ENCODE results near the gene ACTN2.
A peak's percentile ranks its signal among the peaks of the same experiment; 100 is the strongest.

The ACTN2 gene

GRCh38 chr1:236774926-236775325 lies 88.6 kb downstream of the ACTN2 start:
- no peak for DNase-seq (ENCODE audit: low read depth)

DNA sequence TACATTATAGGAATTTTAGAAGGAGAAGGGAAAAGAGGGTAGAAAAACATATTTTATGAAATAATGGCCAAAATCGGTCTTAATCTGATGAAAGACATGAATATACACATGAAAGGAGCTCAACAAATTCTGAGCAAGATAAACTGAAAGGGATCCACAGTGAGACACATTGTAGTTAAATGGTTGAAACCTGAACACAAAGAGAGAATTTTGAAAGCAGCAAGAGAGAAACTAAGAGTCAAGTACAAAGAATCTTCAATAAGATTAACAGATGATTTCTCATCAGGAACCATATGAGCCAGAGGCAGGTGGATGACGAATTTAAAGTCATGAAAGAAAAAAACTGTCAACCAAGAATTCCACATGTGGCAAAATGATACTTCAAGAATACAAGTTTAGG lies 93.0 kb downstream of the ACTN2 start:
- no peak for DNase-seq (ENCODE audit: low read depth)

DNA sequence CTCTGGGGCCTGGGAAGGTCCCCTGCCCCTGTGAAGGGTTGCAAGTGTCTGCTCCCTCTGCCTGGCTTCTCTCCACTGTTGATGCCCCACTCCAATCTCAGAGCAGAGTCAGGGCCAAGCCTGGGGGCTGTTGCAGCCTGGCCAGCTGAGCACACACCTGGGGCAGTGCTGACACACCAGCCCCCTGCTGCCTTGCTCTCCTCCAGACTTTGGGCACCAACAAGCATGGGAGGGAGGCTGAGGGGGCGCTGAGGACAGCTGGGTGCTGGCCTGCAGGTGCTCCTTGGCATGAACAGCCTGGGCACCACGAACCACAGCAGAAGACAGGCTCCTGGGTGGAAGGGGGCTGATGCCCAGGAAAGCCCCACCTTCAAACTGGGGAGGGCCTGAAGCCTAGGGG lies 99.2 kb downstream of the ACTN2 start:
- DNase-seq (ENCODE audit: low read depth) = no peak

- no peak for DNase-seq (ENCODE audit: low read depth)
Measured at GRCh38 chr1:236786453-236786852, 100.2 kb downstream of the ACTN2 start.

- no peak for DNase-seq (ENCODE audit: low read depth)
Measured at GRCh38 chr1:236794585-236795034, 108.3 kb downstream of the ACTN2 start.

DNA sequence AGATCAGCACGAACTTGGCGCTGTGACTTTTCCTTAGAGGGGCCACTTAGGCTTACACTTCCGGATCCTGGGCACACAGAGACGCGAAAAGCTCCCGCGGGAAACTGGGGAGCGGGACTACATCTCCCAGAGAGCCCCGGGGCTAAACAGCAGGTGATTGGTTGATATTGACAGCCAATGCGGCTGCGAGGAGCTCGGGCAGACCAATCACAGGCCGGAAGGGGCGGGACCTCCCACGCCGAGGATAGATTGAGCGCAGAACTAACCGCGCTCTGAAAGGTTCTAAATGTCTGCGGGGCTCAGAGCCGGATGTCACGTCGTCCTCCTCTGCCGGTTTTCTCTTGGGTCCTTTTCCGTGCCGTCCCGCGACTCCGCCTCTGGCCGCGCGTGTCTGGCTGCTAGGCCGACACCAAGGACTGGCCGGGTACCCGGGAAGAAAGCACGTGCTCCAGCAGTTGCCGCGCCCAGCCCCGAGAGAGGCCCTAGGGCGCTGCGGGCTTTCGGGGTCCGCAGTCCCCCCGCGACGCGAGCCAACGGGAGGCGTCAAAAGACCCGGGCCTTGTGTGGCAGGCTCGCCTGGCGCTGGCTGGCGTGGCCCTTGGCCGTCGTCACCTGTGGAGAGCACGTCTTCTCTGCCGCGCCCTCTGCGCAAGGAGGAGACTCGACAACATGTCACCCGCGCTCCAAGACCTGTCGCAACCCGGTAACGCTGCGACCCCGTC lies 108.9 kb downstream of the ACTN2 start, which contains the start of gene MTR:
MTR (plus strand) TSS at position 258 of the 722 bp plus-strand sequence; CDS start at position 670, 412 bp downstream.
- peak; percentile 94 for DNase-seq (ENCODE audit: low read depth)

DNA sequence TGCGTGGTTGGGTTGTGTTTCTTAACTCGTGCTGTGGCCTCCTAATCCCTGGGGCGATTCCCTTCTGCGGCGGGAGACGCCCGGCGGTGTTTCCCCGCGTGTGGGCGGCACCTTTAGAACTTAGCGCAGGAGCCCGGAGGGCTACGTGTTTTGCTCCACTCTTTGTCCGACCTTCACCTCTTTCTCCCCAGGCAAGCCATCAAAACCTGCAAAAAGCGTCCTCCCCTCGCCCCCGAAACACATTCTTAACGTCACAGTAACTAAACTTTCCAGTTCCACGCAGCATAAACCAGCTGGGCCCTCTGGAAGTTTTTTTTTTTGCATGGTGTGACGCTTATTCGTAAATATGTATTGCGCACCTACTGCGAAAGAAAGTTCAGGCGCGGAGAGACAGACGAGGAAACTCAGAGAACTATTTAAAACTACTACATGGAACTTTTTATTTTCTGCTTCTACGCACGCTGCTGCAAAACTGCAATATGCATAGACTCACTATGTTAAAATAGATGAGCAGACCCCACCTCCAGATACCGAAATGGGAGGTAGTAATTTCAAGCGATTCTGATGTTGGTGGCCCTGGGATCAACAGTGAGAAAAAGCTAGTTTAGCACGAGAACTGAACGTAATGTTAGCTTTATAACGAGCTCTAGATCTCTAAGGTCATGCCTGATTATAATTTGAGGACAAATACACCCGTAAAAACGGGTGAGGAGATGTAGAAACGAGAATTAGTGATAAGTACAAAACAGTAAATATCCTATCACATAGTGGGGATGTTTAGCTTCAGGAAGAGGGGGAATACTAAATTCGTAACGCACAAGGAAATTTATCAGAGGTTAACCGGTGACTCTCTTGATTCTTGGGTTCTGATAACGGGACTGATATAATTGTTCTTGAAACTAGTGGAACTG lies 109.7 kb downstream of the ACTN2 start:
- DNase-seq (ENCODE audit: low read depth) = no peak

GRCh38 chr1:236799001-236799400 lies 112.7 kb downstream of the ACTN2 start:
- DNase-seq (ENCODE audit: low read depth) = no peak

GRCh38 chr1:236800002-236800620 lies 113.8 kb downstream of the ACTN2 start:
- DNase-seq (ENCODE audit: low read depth) = no peak

DNA sequence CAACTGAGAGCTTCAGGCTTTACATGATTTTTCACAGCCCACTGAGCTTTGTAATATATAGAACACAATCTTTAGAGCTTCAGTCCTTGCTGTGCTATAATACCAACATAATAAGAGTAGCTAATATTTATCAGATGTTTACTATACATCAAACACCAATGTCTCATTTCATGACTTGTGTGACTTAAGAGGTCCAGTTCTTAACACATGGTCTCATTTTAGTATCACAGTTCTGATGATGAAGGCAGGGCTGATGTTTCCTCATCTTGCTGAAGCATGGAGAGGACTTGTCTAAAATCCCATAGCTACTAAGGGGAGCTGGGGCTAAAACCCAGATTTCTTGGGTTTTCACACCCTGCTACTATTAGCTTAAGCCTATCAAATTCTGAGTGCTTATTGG lies 114.3 kb downstream of the ACTN2 start:
- DNase-seq (ENCODE audit: low read depth) = no peak

DNA sequence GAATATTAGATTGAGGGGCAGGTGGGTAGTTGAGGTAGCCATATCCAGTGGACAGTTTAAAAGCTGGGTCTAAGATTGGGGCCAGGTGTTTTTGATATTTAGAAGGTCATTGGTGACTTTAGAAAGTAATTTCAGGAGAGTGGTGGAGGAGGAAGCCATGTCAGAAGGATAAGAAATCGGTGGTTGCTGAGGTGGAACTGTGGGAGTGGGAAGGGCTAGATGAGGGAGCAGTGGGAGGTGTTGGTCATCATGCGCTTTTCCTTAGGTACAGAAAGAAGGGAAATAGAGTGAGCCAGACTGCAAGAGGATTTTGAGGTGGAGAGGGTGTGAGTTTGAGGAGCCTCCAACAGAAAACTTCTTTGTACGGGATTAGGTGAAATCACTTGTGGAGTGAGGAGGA lies 116.0 kb downstream of the ACTN2 start:
- DNase-seq (ENCODE audit: low read depth) = no peak

DNA sequence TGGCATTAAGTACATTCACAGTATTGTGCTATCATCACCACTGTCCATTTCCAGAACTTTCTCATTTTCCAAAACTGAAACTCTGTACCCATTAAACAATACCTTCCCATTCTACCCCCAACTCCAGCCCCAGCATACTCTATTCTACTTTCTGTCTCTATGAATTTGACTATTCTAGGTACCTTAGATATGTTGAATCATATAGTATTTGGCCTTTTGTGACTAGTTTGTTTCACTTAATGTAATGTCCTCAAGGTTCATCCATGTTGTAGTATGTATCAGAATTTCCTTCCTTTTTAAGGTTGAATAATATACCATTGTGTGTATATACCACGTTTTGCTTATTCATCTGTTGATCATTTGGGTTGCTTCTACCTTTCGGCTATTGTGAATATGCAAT lies 120.3 kb downstream of the ACTN2 start:
- no peak for DNase-seq (ENCODE audit: low read depth)

GRCh38 chr1:236808005-236808404 lies 121.7 kb downstream of the ACTN2 start:
- DNase-seq (ENCODE audit: low read depth) = no peak

DNA sequence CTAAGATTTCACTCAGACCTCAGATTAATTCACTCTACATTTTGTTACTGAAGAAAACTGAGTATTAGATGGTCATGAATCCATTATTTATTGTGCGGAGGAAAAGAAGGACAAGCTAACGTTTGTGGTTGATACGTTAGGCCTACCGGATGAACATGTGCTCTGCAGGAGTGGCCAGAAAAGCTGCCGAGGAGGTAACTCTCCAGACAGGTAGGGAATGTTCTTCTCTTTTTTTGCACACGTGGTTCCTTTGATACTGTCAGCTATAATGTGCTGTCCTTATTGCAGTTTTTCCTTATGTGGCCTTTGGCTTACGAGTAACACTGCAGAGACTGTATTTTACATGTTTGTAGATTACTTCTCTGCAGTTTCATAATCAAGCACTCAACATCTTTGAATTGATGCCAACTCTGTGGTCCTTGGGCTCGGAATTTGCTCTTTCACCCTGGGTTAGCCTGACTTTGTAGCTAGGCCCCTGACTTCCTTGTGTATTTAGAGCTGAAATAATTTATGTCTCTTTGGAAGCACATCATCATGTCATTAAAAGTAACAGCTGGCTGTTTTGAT lies 122.3 kb downstream of the ACTN2 start:
- DNase-seq (ENCODE audit: low read depth) = no peak

DNA sequence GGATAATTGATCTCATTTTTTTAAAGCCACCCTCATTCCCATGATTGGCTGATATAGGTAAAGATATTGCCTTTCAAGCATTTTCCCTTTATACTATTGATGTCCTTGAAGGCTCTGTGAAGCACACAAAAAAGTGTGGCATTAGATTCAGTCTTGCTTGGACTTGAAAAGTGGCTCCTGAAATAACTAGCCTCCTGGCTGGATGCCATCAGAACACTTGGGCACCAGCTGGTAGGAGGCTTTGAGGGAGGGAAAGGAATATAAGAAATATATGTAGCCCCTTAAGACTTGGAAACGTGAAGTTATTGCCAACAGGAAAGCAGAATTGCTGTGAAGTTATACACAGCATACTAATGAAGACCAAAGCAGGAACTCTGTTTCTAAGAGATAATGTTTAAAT lies 122.8 kb downstream of the ACTN2 start:
- DNase-seq (ENCODE audit: low read depth) = no peak

GRCh38 chr1:236810018-236810417 lies 123.7 kb downstream of the ACTN2 start:
- DNase-seq (ENCODE audit: low read depth) = no peak

GRCh38 chr1:236812334-236813030 lies 126.2 kb downstream of the ACTN2 start:
- no peak for DNase-seq (ENCODE audit: low read depth)
